HCT116 (cell line): Measurements from ENCODE around the gene GPRC5A. TPM values are rescaled to one million over a fixed set of nuclear protein-coding genes. Genes with fewer than 3 reads are reported as not detected.

Experiments
- ATAC-seq: fragments of 200-7000 bp; cut with Tn5 transposase; 2 replicates; pipeline ENCODE4 v1.9.1; 2020; ENCODE audit warnings: mild to moderate bottlenecking, moderate library complexity
- BruUV-seq: library from RNA; stranded (reverse); fragments of 400-500 nt; replicated peaks from 2 replicates; lab custom pipeline; 2021; lab: Mats Ljungman, UMichigan
- CTCF ChIA-PET: fragments of 300-600 bp; sonication (Branson Sonifier 250); formaldehyde crosslinking; loops from one replicate; lab custom pipeline; 2021; ENCODE audit warnings: antibody characterized with exemption; lab: Charles Lee
- POLR2A ChIA-PET: fragments of 300-600, 350-600 bp; sonication (Branson Sonifier 250); formaldehyde crosslinking; loops from one replicate; lab custom pipeline; 2021; ENCODE audit warnings: antibody characterized with exemption; lab: Charles Lee
- RAD21 ChIA-PET, 2 experiments: fragments of 300-600 bp; sonication (Branson Sonifier 250); formaldehyde crosslinking; loops; one replicate each; lab custom pipeline; 2023; ENCODE audit warnings: low total read pairs in 2 of 2; ENCODE audit not compliant: uncharacterized antibody in 2 of 2, unreplicated experiment in 2 of 2, low non-redundant PET in 1 of 2; lab: Charles Lee
- DNase-seq: peaks from one replicate; pipeline ENCODE4 v3.0.0-alpha.2; 2010; ENCODE audit warnings: low read depth, low spot score
- H2AFZ ChIP-seq: fragments of 200-600 bp; shearing (Covaris generic), sonication (generic); 2 replicates; pipeline ENCODE4 v1.6.1; 2017; ENCODE audit warnings: low read depth, mixed run types, mixed read lengths, antibody characterized with exemption, low read length; ENCODE audit not compliant: poor library complexity, severe bottlenecking
- H3K27ac ChIP-seq: 2 replicates; pipeline ENCODE4 v1.5.1; 2012; ENCODE audit warnings: low read depth, low read length
- H3K27me3 ChIP-seq: fragments of 200-600 bp; sonication (generic); 2 replicates; pipeline ENCODE4 v1.6.1; 2016; ENCODE audit warnings: mixed run types, low read length, mixed read lengths; ENCODE audit not compliant: insufficient read depth
- H3K36me3 ChIP-seq, 2 experiments: fragments of 200-500 bp in 1 of 2; fragments of 200-600 bp in 1 of 2; sonication (Bioruptor generic) in 1 of 2; sonication (generic) in 1 of 2; 2 replicates each; pipeline versions ENCODE4 v1.5.1 to v1.6.1; 2014 to 2016; ENCODE audit warnings: low read length in 2 of 2, inconsistent platforms in 1 of 2, mixed read lengths in 1 of 2, mixed run types in 1 of 2; ENCODE audit not compliant: insufficient read depth in 2 of 2, control insufficient read depth in 1 of 2
- H3K4me1 ChIP-seq, 2 experiments: fragments of 200-600 bp in 1 of 2; sonication (generic) in 1 of 2; 2 replicates each; pipeline versions ENCODE4 v1.5.1 to v1.6.1; 2012 to 2017; ENCODE audit warnings: low read length in 2 of 2, inconsistent platforms in 1 of 2, mild to moderate bottlenecking in 1 of 2, mixed read lengths in 1 of 2, mixed run types in 1 of 2, moderate library complexity in 1 of 2; ENCODE audit not compliant: insufficient read depth in 2 of 2, control insufficient read depth in 1 of 2
- H3K4me2 ChIP-seq: fragments of 200-600 bp; sonication (generic); 2 replicates; pipeline ENCODE4 v1.6.1; 2017; ENCODE audit warnings: mixed run types, low read length, mixed read lengths
- H3K4me3 ChIP-seq, 2 experiments: fragments of 200-600 bp in 1 of 2; sonication (generic) in 1 of 2; replicated peaks in 1 of 2; 2 replicates each; pipeline ENCODE4 v1.5.1; 2011 to 2016; ENCODE audit warnings: low read length in 2 of 2, control low read depth in 1 of 2, low read depth in 1 of 2, mild to moderate bottlenecking in 1 of 2, mixed read lengths in 1 of 2, mixed run types in 1 of 2
- H3K79me2 ChIP-seq: fragments of 200-600 bp; sonication (generic); 2 replicates; pipeline ENCODE4 v1.6.1; 2017; ENCODE audit warnings: mild to moderate bottlenecking, mixed run types, low read length, moderate library complexity, mixed read lengths; ENCODE audit not compliant: insufficient read depth
- H3K9ac ChIP-seq: fragments of 200-600 bp; sonication (generic); 2 replicates; pipeline ENCODE4 v1.6.1; 2016; ENCODE audit warnings: low read length, mixed read lengths
- H3K9me2 ChIP-seq: fragments of 200-600 bp; sonication (generic), shearing (Covaris generic); 2 replicates; pipeline ENCODE4 v1.6.1; 2017; ENCODE audit warnings: mixed run types, mild to moderate bottlenecking, moderate library complexity; ENCODE audit not compliant: insufficient read depth
- H3K9me3 ChIP-seq, 2 experiments: fragments of 200-500 bp in 1 of 2; fragments of 200-600 bp in 1 of 2; sonication (Bioruptor generic) in 1 of 2; sonication (generic) in 1 of 2; 2 replicates each; pipeline ENCODE4 v1.6.1; 2014 to 2017; ENCODE audit warnings: low read length in 2 of 2, mixed read lengths in 2 of 2, inconsistent platforms in 1 of 2, low read depth in 1 of 2, mild to moderate bottlenecking in 1 of 2, mixed run types in 1 of 2, moderate library complexity in 1 of 2; ENCODE audit not compliant: control insufficient read depth in 1 of 2, insufficient read depth in 1 of 2
- H4K20me1 ChIP-seq: fragments of 200-600 bp; sonication (generic), shearing (Covaris generic); 2 replicates; pipeline ENCODE4 v1.6.1; 2017; ENCODE audit warnings: mixed run types, mild to moderate bottlenecking, moderate library complexity; ENCODE audit not compliant: insufficient read depth
- CBX3 ChIP-seq: IDR thresholded peaks from 2 replicates; pipeline ENCODE4 v1.6.1; 2012; ENCODE audit warnings: low read depth
- CEBPB ChIP-seq: IDR thresholded peaks from 2 replicates; pipeline ENCODE4 v1.6.1; 2012; ENCODE audit warnings: low read depth
- CTCF ChIP-seq, 3 experiments: fragments of 200-600 bp in 1 of 3; sonication (generic) in 1 of 3; IDR thresholded peaks in 2 of 3; conservative IDR thresholded peaks in 1 of 3; 2 replicates each; pipeline ENCODE4 v1.5.1; 2012 to 2017; ENCODE audit warnings: low read depth in 2 of 3, low read length in 2 of 3, antibody characterized with exemption in 1 of 3, borderline replicate concordance in 1 of 3, control low read depth in 1 of 3, mild to moderate bottlenecking in 1 of 3, mixed read lengths in 1 of 3, mixed run types in 1 of 3, moderate library complexity in 1 of 3; ENCODE audit not compliant: insufficient read depth in 1 of 3
- ELF1 ChIP-seq: IDR thresholded peaks from 2 replicates; pipeline ENCODE4 v1.6.1; 2012; ENCODE audit warnings: low read depth, borderline replicate concordance
- EZH2phosphoT487 ChIP-seq: fragments of 200-600 bp; IDR thresholded peaks from 2 replicates; pipeline ENCODE4 v1.6.1; 2018; ENCODE audit warnings: antibody characterized with exemption, borderline replicate concordance
- MAX ChIP-seq: IDR thresholded peaks from 2 replicates; pipeline ENCODE4 v1.6.1; 2012
- POLR2A ChIP-seq: IDR thresholded peaks from 2 replicates; pipeline ENCODE4 v1.7.0; 2011; ENCODE audit warnings: borderline replicate concordance; ENCODE audit not compliant: insufficient read depth, insufficient read length; ENCODE audit errors: extremely low read depth
- POLR2AphosphoS5 ChIP-seq: IDR thresholded peaks from 2 replicates; pipeline ENCODE4 v1.6.1; 2011; ENCODE audit warnings: mild to moderate bottlenecking, low read depth, low read length, moderate library complexity
- RAD21 ChIP-seq: IDR thresholded peaks from 2 replicates; pipeline ENCODE4 v1.6.1; 2012; ENCODE audit warnings: low read depth, mild to moderate bottlenecking
- SP1 ChIP-seq: IDR thresholded peaks from 2 replicates; pipeline ENCODE4 v1.6.1; 2012; ENCODE audit warnings: low read depth
- TCF7L2 ChIP-seq: IDR thresholded peaks from 2 replicates; pipeline ENCODE4 v1.7.0; 2011; ENCODE audit warnings: borderline replicate concordance, inconsistent platforms; ENCODE audit not compliant: insufficient read depth, insufficient read length; ENCODE audit errors: extremely low read depth
- YY1 ChIP-seq: IDR thresholded peaks from 2 replicates; pipeline ENCODE4 v1.6.1; 2011; ENCODE audit warnings: low read length, low read depth, moderate library complexity, mild to moderate bottlenecking; ENCODE audit not compliant: insufficient replicate concordance; ENCODE audit errors: extremely low read depth
- ZFX ChIP-seq: fragments of 450-650 bp; IDR thresholded peaks from 2 replicates; pipeline ENCODE4 v1.6.1; 2017
- ZNF274 ChIP-seq: fragments of 200-500 bp; sonication (Bioruptor generic); IDR thresholded peaks from 2 replicates; pipeline ENCODE4 v1.6.1; 2014; ENCODE audit warnings: mild to moderate bottlenecking, low read depth, low read length, inconsistent platforms
- intact Hi-C: fragments of 100-400 bp; cut with micrococcal nuclease; formaldehyde crosslinking; loops from 2 replicates; pipeline ENCODE4 v1.10.0; 2022
- total RNA-seq: library from RNA; stranded (reverse); gene quantifications from one replicate; pipeline ENCODE4 v1.2.1, GENCODE V29; 2021; ENCODE audit not compliant: unreplicated experiment
- TF ChIP-seq, protein P1 (sequence below): IDR thresholded peaks from 2 replicates; pipeline ENCODE4 v1.6.1; 2011; ENCODE audit warnings: mild to moderate bottlenecking, low read length, moderate library complexity; ENCODE audit not compliant: insufficient replicate concordance; ENCODE audit errors: extremely low read depth
- TF ChIP-seq, protein P2 (sequence below): IDR thresholded peaks from 2 replicates; pipeline ENCODE4 v1.6.1; 2012; ENCODE audit warnings: low read depth

The GPRC5A gene
- total RNA-seq, 1 experiment from 2014 or later, result 305 TPM

DNA sequence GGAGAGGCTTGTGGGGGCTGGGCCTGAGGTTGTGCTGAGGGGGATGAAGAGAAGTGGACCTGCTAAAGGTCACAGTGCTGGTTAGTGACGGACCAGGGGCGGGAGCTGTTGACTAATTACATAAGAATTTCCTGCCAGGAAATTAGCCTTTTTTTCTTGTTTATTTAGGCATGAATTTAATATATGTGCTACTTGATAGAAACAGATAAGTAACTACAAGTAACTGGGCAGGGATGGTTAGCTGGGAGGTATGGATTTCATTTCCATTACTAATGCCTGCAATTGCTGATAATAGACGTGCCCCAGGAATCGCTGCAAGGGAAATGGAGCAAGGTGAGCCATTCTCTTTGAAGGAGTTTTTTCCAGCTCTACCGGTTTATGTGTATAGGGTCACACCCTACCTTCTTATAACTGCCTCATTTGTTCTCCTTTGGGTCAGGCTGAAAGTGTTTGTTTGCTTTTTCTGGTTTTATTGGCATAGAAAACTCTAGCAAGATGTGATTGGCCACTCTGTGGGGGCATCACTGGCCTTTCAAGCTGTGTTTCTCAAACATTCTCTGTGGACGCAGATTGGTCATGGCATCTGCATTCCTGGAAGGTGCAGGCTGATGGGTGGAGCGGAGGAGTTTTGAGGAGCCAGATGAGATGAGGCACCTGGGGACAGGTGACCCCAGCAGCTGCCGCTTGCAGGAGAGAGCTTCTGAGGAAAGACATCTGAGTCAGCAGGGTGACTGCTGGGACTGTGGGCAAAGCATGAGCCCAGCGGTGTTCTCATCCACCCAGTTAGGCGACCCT, 19.0 kb upstream of the GPRC5A start (continued):
- TF ChIP-seq POLR2AphosphoS5 (peak; percentile 30), EZH2phosphoT487 (no peak), ZNF274 (no peak), YY1 (no peak), ELF1 (no peak)

- ATAC-seq (peak; percentile 63), DNase-seq (peak; percentile 84)
- intact Hi-C loops, result loop anchor here (1.0 to 2.0 kb wide), 2 partner anchors 18 to 32 kb away; partner anchors contain the start of gene GPRC5A
- TF ChIP-seq CTCF (IDR thresholded peaks at IDR 0.05 in 2 of 3, conservative IDR thresholded peaks at IDR 0.05 in 1 of 3; ENCODE audit: borderline replicate concordance in 1 of 3, insufficient read depth in 1 of 3, low read depth in 2 of 3, low read length in 2 of 3) (no peak), CBX3 (peak; percentile 14; the same call in 1 of the 2 replicates), CEBPB (no peak), EZH2phosphoT487 (no peak), MAX (peak; percentile 39), TCF7L2 (peak; percentile 14), SP1 (peak; percentile 52), RAD21 (no peak), POLR2A (no peak), ZFX (no peak)
- TF ChIP-seq, protein P1, sequence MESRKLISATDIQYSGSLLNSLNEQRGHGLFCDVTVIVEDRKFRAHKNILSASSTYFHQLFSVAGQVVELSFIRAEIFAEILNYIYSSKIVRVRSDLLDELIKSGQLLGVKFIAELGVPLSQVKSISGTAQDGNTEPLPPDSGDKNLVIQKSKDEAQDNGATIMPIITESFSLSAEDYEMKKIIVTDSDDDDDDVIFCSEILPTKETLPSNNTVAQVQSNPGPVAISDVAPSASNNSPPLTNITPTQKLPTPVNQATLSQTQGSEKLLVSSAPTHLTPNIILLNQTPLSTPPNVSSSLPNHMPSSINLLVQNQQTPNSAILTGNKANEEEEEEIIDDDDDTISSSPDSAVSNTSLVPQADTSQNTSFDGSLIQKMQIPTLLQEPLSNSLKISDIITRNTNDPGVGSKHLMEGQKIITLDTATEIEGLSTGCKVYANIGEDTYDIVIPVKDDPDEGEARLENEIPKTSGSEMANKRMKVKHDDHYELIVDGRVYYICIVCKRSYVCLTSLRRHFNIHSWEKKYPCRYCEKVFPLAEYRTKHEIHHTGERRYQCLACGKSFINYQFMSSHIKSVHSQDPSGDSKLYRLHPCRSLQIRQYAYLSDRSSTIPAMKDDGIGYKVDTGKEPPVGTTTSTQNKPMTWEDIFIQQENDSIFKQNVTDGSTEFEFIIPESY, result no peak
- TF ChIP-seq, protein P2, sequence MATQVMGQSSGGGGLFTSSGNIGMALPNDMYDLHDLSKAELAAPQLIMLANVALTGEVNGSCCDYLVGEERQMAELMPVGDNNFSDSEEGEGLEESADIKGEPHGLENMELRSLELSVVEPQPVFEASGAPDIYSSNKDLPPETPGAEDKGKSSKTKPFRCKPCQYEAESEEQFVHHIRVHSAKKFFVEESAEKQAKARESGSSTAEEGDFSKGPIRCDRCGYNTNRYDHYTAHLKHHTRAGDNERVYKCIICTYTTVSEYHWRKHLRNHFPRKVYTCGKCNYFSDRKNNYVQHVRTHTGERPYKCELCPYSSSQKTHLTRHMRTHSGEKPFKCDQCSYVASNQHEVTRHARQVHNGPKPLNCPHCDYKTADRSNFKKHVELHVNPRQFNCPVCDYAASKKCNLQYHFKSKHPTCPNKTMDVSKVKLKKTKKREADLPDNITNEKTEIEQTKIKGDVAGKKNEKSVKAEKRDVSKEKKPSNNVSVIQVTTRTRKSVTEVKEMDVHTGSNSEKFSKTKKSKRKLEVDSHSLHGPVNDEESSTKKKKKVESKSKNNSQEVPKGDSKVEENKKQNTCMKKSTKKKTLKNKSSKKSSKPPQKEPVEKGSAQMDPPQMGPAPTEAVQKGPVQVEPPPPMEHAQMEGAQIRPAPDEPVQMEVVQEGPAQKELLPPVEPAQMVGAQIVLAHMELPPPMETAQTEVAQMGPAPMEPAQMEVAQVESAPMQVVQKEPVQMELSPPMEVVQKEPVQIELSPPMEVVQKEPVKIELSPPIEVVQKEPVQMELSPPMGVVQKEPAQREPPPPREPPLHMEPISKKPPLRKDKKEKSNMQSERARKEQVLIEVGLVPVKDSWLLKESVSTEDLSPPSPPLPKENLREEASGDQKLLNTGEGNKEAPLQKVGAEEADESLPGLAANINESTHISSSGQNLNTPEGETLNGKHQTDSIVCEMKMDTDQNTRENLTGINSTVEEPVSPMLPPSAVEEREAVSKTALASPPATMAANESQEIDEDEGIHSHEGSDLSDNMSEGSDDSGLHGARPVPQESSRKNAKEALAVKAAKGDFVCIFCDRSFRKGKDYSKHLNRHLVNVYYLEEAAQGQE, result no peak
Measured at GRCh38 chr12:12872934-12873275, 18.5 kb upstream of the GPRC5A start.

More at GRCh38 chr12:12872934-12873275, 18.5 kb upstream of the GPRC5A start:
- Histone ChIP-seq H3K9me3 (no peaks in the 10 kb centered on the region), H3K27ac (peak overlapping the region; percentile 88), H4K20me1 (no peaks in the 10 kb centered on the region), H2AFZ (no peak overlapping the region), H3K4me3 (peak overlapping the region; percentile 24 to 42), H3K4me2 (peak overlapping the region; percentile 69), H3K9ac (peak overlapping the region; percentile 73), H3K9me2 (no peaks in the 10 kb centered on the region), H3K36me3 (no peaks in the 10 kb centered on the region), H3K4me1 (peaks cover 71 to 95% of the 10 kb centered on the region in 2 experiments), H3K27me3 (no peaks in the 10 kb centered on the region), H3K79me2 (no peaks in the 10 kb centered on the region; the same call in 1 of the 2 replicates)
- ChIA-PET POLR2A (interaction anchor here (1.2 to 4.5 kb wide), 12 partner anchors 8 to 59 kb away, joined by 3 to 56 read pairs (median 8); partner anchors contain the start of gene GPRC5A), CTCF (interaction anchor here (1.0 to 4.4 kb wide), 2 partner anchors 18 to 36 kb away, joined by 3 to 18 read pairs; partner anchors contain the start of gene GPRC5A), RAD21 (interaction anchor here (0.7 to 1.5 kb wide), 4 partner anchors 18 to 38 kb away, joined by 3 to 6 read pairs (median 4); partner anchors contain the start of gene GPRC5A (in 1 of the 2))
- no TSS peak for BruUV-seq
